ENCODE results near the gene VPS13A.
A peak's percentile ranks its signal among the peaks of the same experiment; 100 is the strongest.

VPS13A gene

GRCh38 chr9:77161191-77161590 lies 16.1 kb upstream of the VPS13A start:
- no peak for TF ChIP-seq Cebpa-rat (IDR thresholded peaks at IDR 0.05)
- no peak overlapping the region for H3K9ac ChIP-seq
- H3K4me1 ChIP-seq: no peaks in the 10 kb centered on the region
- no peak overlapping the region for H3K4me3 ChIP-seq
- no peak overlapping the region for H3K4me2 ChIP-seq
- H3K27ac ChIP-seq: no peak overlapping the region
- H3K27me3 ChIP-seq: no peaks in the 10 kb centered on the region
- H4K20me1 ChIP-seq: no peaks in the 10 kb centered on the region
- no peaks in the 10 kb centered on the region for H3K36me3 ChIP-seq
- no peaks in the 10 kb centered on the region for H3K9me3 ChIP-seq (replicated peaks in 1 of 11)

- no peak overlapping the region for H3K27ac ChIP-seq
Observed at GRCh38 chr9:77161966-77162365, 15.4 kb upstream of the VPS13A start.

GRCh38 chr9:77162366-77162765 lies 15.0 kb upstream of the VPS13A start:
- Histone ChIP-seq H3K36me3 (no peaks in the 10 kb centered on the region), H3K27ac (no peak overlapping the region), H3K9ac (no peak overlapping the region), H3K4me1 (no peaks in the 10 kb centered on the region), H3K9me3 (replicated peaks in 1 of 11) (no peaks in the 10 kb centered on the region), H4K20me1 (no peaks in the 10 kb centered on the region), H3K4me3 (no peak overlapping the region), H3K27me3 (no peaks in the 10 kb centered on the region), H3K4me2 (no peak overlapping the region)
- no peak for TF ChIP-seq Cebpa-rat (IDR thresholded peaks at IDR 0.05)

More at GRCh38 chr9:77161966-77162365, 15.4 kb upstream of the VPS13A start:
- H3K4me1 ChIP-seq: no peaks in the 10 kb centered on the region
- H3K9ac ChIP-seq: no peak overlapping the region
- no peaks in the 10 kb centered on the region for H3K36me3 ChIP-seq
- TF ChIP-seq Cebpa-rat (IDR thresholded peaks at IDR 0.05): no peak
- no peaks in the 10 kb centered on the region for H4K20me1 ChIP-seq
- H3K27me3 ChIP-seq: no peaks in the 10 kb centered on the region
- no peak overlapping the region for H3K4me2 ChIP-seq
- no peak overlapping the region for H3K4me3 ChIP-seq
- no peaks in the 10 kb centered on the region for H3K9me3 ChIP-seq (replicated peaks in 1 of 11)

GRCh38 chr9:77163884-77164283 lies 13.4 kb upstream of the VPS13A start:
- no peaks in the 10 kb centered on the region for H3K4me1 ChIP-seq
- no peak for TF ChIP-seq Cebpa-rat (IDR thresholded peaks at IDR 0.05)
- H4K20me1 ChIP-seq: no peaks in the 10 kb centered on the region
- H3K27ac ChIP-seq: no peak overlapping the region
- H3K9me3 ChIP-seq (replicated peaks in 1 of 11): no peaks in the 10 kb centered on the region
- no peaks in the 10 kb centered on the region for H3K36me3 ChIP-seq
- H3K27me3 ChIP-seq: no peaks in the 10 kb centered on the region
- H3K4me2 ChIP-seq: no peak overlapping the region
- no peak overlapping the region for H3K9ac ChIP-seq
- H3K4me3 ChIP-seq: no peak overlapping the region

- H3K27me3 ChIP-seq: no peaks in the 10 kb centered on the region
- H3K4me2 ChIP-seq: no peak overlapping the region
- no peaks in the 10 kb centered on the region for H3K36me3 ChIP-seq
- no peaks in the 10 kb centered on the region for H3K4me1 ChIP-seq
- H3K9ac ChIP-seq: no peak overlapping the region
- TF ChIP-seq Cebpa-rat (IDR thresholded peaks at IDR 0.05): no peak
- no peaks in the 10 kb centered on the region for H4K20me1 ChIP-seq
- H3K9me3 ChIP-seq (replicated peaks in 1 of 11): no peaks in the 10 kb centered on the region
- no peak overlapping the region for H3K27ac ChIP-seq
- no peak overlapping the region for H3K4me3 ChIP-seq
Observed at GRCh38 chr9:77166193-77166592, 11.1 kb upstream of the VPS13A start.

- no peak for TF ChIP-seq Cebpa-rat (IDR thresholded peaks at IDR 0.05)
- no peaks in the 10 kb centered on the region for H3K9me3 ChIP-seq (replicated peaks in 1 of 11)
- peaks cover 0 to 15% (median 5%) of the 10 kb centered on the region in 10 experiments; a peak in 7 of 20 replicates for H3K4me1 ChIP-seq
- no peaks in the 10 kb centered on the region for H3K27me3 ChIP-seq
- no peak overlapping the region for H3K9ac ChIP-seq
- H3K4me3 ChIP-seq: no peak overlapping the region
- H3K36me3 ChIP-seq: no peaks in the 10 kb centered on the region
- H3K27ac ChIP-seq: no peak overlapping the region
- no peaks in the 10 kb centered on the region for H4K20me1 ChIP-seq
- no peak overlapping the region for H3K4me2 ChIP-seq
Observed at GRCh38 chr9:77170991-77171699, 6.2 kb upstream of the VPS13A start.

- H3K27me3 ChIP-seq: no peaks in the 10 kb centered on the region
- peak overlapping the region in 4 of 11 experiments; percentile 1 to 51 (median 32); a peak in 6 of 22 replicates for H3K4me2 ChIP-seq
- H3K4me3 ChIP-seq: no peak overlapping the region
Observed at GRCh38 chr9:77175151-77175550, 2.2 kb upstream of the VPS13A start.

GRCh38 chr9:77176106-77176505 lies 1.2 kb upstream of the VPS13A start:
- H3K9ac ChIP-seq: no peak overlapping the region
- TF ChIP-seq Cebpa-rat (IDR thresholded peaks at IDR 0.05): no peak
- no peaks in the 10 kb centered on the region for H3K36me3 ChIP-seq
- H3K4me1 ChIP-seq: peaks cover 14 to 45% (median 26%) of the 10 kb centered on the region in 10 experiments
- H3K27me3 ChIP-seq: no peaks in the 10 kb centered on the region
- peak overlapping the region in 6 of 11 experiments; percentile 62 to 90 (median 68); a peak in 8 of 22 replicates for H3K4me2 ChIP-seq
- H3K27ac ChIP-seq: no peak overlapping the region
- H3K4me3 ChIP-seq: no peak overlapping the region; a peak in 1 of 20 replicates
- peaks cover 0 to 28% (median 18%) of the 10 kb centered on the region in 11 experiments; a peak in 12 of 22 replicates for H4K20me1 ChIP-seq
- H3K9me3 ChIP-seq (replicated peaks in 1 of 11): no peaks in the 10 kb centered on the region

More at GRCh38 chr9:77175151-77175550, 2.2 kb upstream of the VPS13A start:
- Histone ChIP-seq H3K27ac (no peak overlapping the region), H3K9me3 (replicated peaks in 1 of 11) (no peaks in the 10 kb centered on the region), H3K4me1 (peaks cover 14 to 37% (median 21%) of the 10 kb centered on the region in 10 experiments), H3K9ac (no peak overlapping the region), H4K20me1 (peaks cover 0 to 18% (median 13%) of the 10 kb centered on the region in 11 experiments; a peak in 10 of 22 replicates), H3K36me3 (no peaks in the 10 kb centered on the region)
- TF ChIP-seq Cebpa-rat (IDR thresholded peaks at IDR 0.05): no peak

- Histone ChIP-seq H3K27me3 (no peaks in the 10 kb centered on the region), H3K27ac (peak overlapping the region in 9 of 11 experiments; percentile 9 to 90 (median 86); a peak in 12 of 22 replicates)
Observed at GRCh38 chr9:77176686-77177142, 620 bp upstream of the VPS13A start.

More at GRCh38 chr9:77176686-77177142, 620 bp upstream of the VPS13A start:
- H3K4me2 ChIP-seq: peak overlapping the region; percentile 47 to 90 (median 68)
- H3K9ac ChIP-seq: peak overlapping the region; percentile 83 to 94 (median 87); a peak in 21 of 22 replicates
- peaks cover 0 to 34% (median 23%) of the 10 kb centered on the region in 11 experiments; a peak in 12 of 22 replicates for H4K20me1 ChIP-seq
- H3K36me3 ChIP-seq: no peaks in the 10 kb centered on the region
- H3K9me3 ChIP-seq (replicated peaks in 1 of 11): no peaks in the 10 kb centered on the region
- no peak for TF ChIP-seq Cebpa-rat (IDR thresholded peaks at IDR 0.05)
- H3K4me3 ChIP-seq: peak overlapping the region; percentile 81 to 100 (median 86)
- peaks cover 14 to 47% (median 26%) of the 10 kb centered on the region in 10 experiments for H3K4me1 ChIP-seq
